ENCODE data around the gene TFCP2L1. TPM values are rescaled to one million over a fixed set of nuclear protein-coding genes. Genes with fewer than 3 reads are reported as not detected.

TFCP2L1 gene
- total RNA-seq, 1 donor from 2014 or later = 0.86 TPM

DNA sequence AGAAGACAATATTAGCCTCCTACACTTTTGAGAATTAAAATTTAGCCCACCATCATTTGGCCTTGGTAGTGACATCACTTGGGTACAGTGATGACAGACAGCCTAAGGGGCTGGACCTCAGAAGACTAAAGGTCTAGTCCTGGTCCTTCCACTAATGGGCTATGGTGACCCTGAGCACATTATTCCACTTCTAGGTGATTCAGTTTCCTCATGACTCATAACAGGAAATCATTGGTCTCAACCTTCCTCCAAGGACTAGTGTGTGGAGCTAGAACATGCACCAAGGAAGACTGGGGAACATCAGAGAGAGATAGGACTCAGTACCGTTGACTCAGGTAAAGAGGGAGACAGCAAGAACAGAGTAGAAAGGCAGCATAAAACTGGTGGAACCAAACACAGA lies 64.0 kb downstream of the TFCP2L1 start:
- TF ChIP-seq, protein P1, sequence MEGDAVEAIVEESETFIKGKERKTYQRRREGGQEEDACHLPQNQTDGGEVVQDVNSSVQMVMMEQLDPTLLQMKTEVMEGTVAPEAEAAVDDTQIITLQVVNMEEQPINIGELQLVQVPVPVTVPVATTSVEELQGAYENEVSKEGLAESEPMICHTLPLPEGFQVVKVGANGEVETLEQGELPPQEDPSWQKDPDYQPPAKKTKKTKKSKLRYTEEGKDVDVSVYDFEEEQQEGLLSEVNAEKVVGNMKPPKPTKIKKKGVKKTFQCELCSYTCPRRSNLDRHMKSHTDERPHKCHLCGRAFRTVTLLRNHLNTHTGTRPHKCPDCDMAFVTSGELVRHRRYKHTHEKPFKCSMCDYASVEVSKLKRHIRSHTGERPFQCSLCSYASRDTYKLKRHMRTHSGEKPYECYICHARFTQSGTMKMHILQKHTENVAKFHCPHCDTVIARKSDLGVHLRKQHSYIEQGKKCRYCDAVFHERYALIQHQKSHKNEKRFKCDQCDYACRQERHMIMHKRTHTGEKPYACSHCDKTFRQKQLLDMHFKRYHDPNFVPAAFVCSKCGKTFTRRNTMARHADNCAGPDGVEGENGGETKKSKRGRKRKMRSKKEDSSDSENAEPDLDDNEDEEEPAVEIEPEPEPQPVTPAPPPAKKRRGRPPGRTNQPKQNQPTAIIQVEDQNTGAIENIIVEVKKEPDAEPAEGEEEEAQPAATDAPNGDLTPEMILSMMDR (IDR thresholded peaks at IDR 0.05; ENCODE audit: unreplicated experiment) = no peak
- Mint-ChIP-seq H3K27ac (no peak overlapping the region), H3K36me3 (ENCODE audit: insufficient read depth) (no peaks in the 10 kb centered on the region), H3K27me3 (peaks cover 42% of the 10 kb centered on the region), H3K4me1 (ENCODE audit: low read depth) (no peaks in the 10 kb centered on the region), H3K9me3 (ENCODE audit: low read depth) (no peaks in the 10 kb centered on the region), H3K4me3 (ENCODE audit: low read depth) (no peak overlapping the region)
- DNase-seq (ENCODE audit: low spot score, unreplicated experiment) = no peak

DNA sequence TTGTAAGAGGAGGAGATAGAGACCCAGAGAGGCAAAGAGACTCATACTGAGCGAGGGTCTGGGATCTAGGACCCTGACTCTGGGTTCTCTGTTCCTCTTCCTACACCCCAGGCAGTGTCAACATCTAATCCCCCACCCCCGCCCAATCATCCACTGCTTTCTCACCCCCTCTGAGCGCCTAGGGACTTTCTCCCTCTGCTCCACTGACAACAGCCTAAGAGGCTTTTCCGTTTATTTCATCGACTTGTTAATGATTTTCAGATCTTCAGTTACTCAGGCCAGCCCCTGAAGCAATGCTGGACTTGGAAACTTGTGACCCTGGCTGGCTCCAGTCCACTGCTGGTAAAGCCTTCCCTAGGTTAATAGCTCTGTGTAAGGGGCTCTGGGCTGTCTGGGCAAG lies 65.1 kb downstream of the TFCP2L1 start:
- H3K4me1 Mint-ChIP-seq (ENCODE audit: low read depth) = no peaks in the 10 kb centered on the region
- peaks cover 36% of the 10 kb centered on the region for H3K27me3 Mint-ChIP-seq
- H3K27ac Mint-ChIP-seq = no peak overlapping the region
- H3K9me3 Mint-ChIP-seq (ENCODE audit: low read depth) = no peaks in the 10 kb centered on the region
- no peak for DNase-seq (ENCODE audit: low spot score, unreplicated experiment)
- H3K36me3 Mint-ChIP-seq (ENCODE audit: insufficient read depth) = no peaks in the 10 kb centered on the region
- TF ChIP-seq, protein P1 (IDR thresholded peaks at IDR 0.05; ENCODE audit: unreplicated experiment) = no peak
- no peak overlapping the region for H3K4me3 Mint-ChIP-seq (ENCODE audit: low read depth)

DNA sequence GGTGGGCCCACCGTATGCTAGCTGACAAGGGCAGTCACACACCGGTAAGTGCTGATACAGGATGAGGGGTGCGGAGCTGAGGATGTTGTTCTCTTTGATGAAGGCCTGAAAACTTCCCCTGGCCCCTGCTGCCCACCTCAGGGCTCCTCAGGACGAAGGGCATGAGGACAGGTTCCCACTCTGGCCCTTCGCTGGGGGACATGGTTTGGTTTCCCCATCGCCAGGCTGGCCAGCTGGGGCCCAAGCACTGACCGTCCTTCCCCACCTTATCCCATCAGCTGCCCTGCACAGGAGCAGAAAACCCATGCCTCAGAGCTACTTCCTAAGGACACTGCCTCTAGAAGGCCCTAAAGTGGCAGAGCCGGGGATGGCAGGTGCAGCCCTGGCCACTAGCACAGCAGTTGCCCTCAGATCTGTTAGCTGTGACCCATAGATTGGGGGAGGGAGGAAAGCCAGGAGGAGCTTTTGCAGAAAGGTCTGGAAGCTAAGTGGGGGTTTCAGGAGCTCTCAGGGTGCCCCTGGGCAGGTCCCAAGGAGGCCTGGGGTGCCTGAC lies 66.5 kb downstream of the TFCP2L1 start:
- Mint-ChIP-seq H3K4me1 (ENCODE audit: low read depth) (no peaks in the 10 kb centered on the region), H3K27ac (no peak overlapping the region), H3K4me3 (ENCODE audit: low read depth) (no peak overlapping the region), H3K27me3 (peaks cover 26% of the 10 kb centered on the region), H3K36me3 (ENCODE audit: insufficient read depth) (no peaks in the 10 kb centered on the region), H3K9me3 (ENCODE audit: low read depth) (no peaks in the 10 kb centered on the region)
- DNase-seq (ENCODE audit: low spot score, unreplicated experiment) = no peak
- TF ChIP-seq, protein P1 (IDR thresholded peaks at IDR 0.05; ENCODE audit: unreplicated experiment) = no peak

DNA sequence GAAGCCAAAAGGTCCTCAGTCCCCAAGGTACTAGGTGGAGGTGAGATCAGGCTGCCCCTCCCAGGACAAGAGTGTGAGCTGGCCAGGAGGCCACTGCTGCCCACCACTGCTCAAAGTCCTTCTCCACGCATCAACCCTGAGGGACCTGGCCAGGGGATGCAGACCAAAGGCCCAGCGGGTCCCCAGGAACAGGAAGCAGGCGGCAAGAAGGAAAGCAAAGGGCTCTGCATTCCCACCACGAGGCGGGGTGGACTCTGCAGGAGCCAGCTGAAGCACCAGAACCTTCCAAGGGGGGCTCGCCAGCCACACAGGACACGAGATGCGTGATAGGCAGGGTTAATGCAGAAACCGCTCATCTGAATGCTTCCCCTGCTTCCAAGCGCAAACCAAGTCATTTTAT lies 67.4 kb downstream of the TFCP2L1 start:
- no peak for DNase-seq (ENCODE audit: low spot score, unreplicated experiment)
- H3K4me1 Mint-ChIP-seq (ENCODE audit: low read depth) = peaks cover 2% of the 10 kb centered on the region
- H3K4me3 Mint-ChIP-seq (ENCODE audit: low read depth) = no peak overlapping the region
- TF ChIP-seq, protein P1 (IDR thresholded peaks at IDR 0.05; ENCODE audit: unreplicated experiment) = no peak
- no peak overlapping the region for H3K27ac Mint-ChIP-seq
- no peaks in the 10 kb centered on the region for H3K9me3 Mint-ChIP-seq (ENCODE audit: low read depth)
- H3K36me3 Mint-ChIP-seq (ENCODE audit: insufficient read depth) = no peaks in the 10 kb centered on the region
- peaks cover 19% of the 10 kb centered on the region for H3K27me3 Mint-ChIP-seq

DNA sequence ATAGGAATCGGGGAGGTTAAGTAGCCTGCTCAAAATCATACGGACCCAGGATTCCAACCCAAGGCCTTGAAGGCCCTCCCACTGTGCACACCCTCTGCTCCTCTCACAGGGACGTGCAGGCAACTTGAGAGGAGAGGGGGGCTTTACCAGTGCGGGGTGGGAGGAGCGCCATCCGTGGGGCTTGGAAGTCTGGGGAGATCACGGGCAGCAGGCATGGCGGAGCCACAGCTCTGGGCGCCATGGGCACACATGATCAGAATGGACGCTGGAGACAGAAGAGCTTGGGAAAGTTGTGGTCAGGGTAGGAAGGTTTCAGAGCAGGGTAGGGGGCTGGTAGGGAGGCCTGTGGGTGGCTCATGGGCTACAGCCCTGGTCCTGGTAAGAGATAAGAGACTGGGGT lies 70.7 kb downstream of the TFCP2L1 start:
- Mint-ChIP-seq H3K9me3 (ENCODE audit: low read depth) (no peaks in the 10 kb centered on the region), H3K27me3 (peaks cover 27% of the 10 kb centered on the region), H3K27ac (no peak overlapping the region), H3K4me3 (ENCODE audit: low read depth) (no peak overlapping the region), H3K4me1 (ENCODE audit: low read depth) (peaks cover 18% of the 10 kb centered on the region), H3K36me3 (ENCODE audit: insufficient read depth) (no peaks in the 10 kb centered on the region)
- TF ChIP-seq, protein P1 (IDR thresholded peaks at IDR 0.05; ENCODE audit: unreplicated experiment) = no peak
- DNase-seq (ENCODE audit: low spot score, unreplicated experiment) = no peak

All from progenitor cell of endocrine pancreas (in vitro differentiated cells).